ENCODE results near the gene FAM222B.

Gene FAM222B

GRCh38 chr17:28728364-28729200 is 114.0 kb downstream of the FAM222B start, which contains the start of gene NEK8 (continued):
- TF ChIP-seq YY2 (tag by site-specific recombination; IDR thresholded peaks at IDR 0.05): no peak
- TF ChIP-seq EGR2 (tag by site-specific recombination; IDR thresholded peaks at IDR 0.05; ENCODE audit: low read depth): peak; percentile 80
- no peak for TF ChIP-seq HOXA7 (CRISPR knock-in tag; IDR thresholded peaks at IDR 0.05; ENCODE audit: borderline replicate concordance)
- TF ChIP-seq ZNF114 (tag by site-specific recombination; IDR thresholded peaks at IDR 0.05): no peak
- no peak for TF ChIP-seq ZNF174 (tag by site-specific recombination; IDR thresholded peaks at IDR 0.05)
- TF ChIP-seq ZNF23 (tag by site-specific recombination; IDR thresholded peaks at IDR 0.05; ENCODE audit: borderline replicate concordance): no peak
- TF ChIP-seq ZNF704 (tag by site-specific recombination; IDR thresholded peaks at IDR 0.05): no peak
- no peak for TF ChIP-seq ZNF157 (tag by site-specific recombination; IDR thresholded peaks at IDR 0.05)
- no peak for TF ChIP-seq ZNF621 (tag by site-specific recombination; IDR thresholded peaks at IDR 0.05)
- peak; percentile 96 for TF ChIP-seq HIC1 (tag by site-specific recombination; IDR thresholded peaks at IDR 0.05)
- TF ChIP-seq ZNF585B (tag by site-specific recombination; IDR thresholded peaks at IDR 0.05): no peak
- no peak for TF ChIP-seq ZBTB48 (tag by site-specific recombination; IDR thresholded peaks at IDR 0.05)
- no peak for TF ChIP-seq TRIM28 (IDR thresholded peaks at IDR 0.05; ENCODE audit: borderline replicate concordance, low read length)
- TF ChIP-seq ZNF521 (tag by site-specific recombination; IDR thresholded peaks at IDR 0.05): no peak
- no peak for TF ChIP-seq BCL11A (tag by site-specific recombination; IDR thresholded peaks at IDR 0.05; ENCODE audit: low read depth)
- no peak for TF ChIP-seq SETDB1 (IDR thresholded peaks at IDR 0.05; ENCODE audit: insufficient read length, low read length)
- TF ChIP-seq ZNF426 (tag by site-specific recombination; IDR thresholded peaks at IDR 0.05): no peak
- no peak for TF ChIP-seq ZNF274 (IDR thresholded peaks at IDR 0.05; ENCODE audit: low read length)
- no peak for TF ChIP-seq ZNF274 (tag by site-specific recombination; IDR thresholded peaks at IDR 0.05; ENCODE audit: borderline replicate concordance)
- no peak for TF ChIP-seq ZNF571 (tag by site-specific recombination; IDR thresholded peaks at IDR 0.05)
- TF ChIP-seq SP7 (tag by site-specific recombination; IDR thresholded peaks at IDR 0.05): peak; percentile 38; the same call in 1 of the 2 replicates
- no peak for TF ChIP-seq ZNF670 (tag by site-specific recombination; IDR thresholded peaks at IDR 0.05; ENCODE audit: low read depth)
- no peak for TF ChIP-seq ZNF473 (tag by site-specific recombination; IDR thresholded peaks at IDR 0.05)
- TF ChIP-seq ZNF449 (tag by site-specific recombination; IDR thresholded peaks at IDR 0.05): peak; percentile 39; the same call in 1 of the 2 replicates
- TF ChIP-seq KLF10 (tag by site-specific recombination; IDR thresholded peaks at IDR 0.05): peak; percentile 81
- TF ChIP-seq ZNF560 (tag by site-specific recombination; IDR thresholded peaks at IDR 0.05; ENCODE audit: borderline replicate concordance): no peak
- peak; percentile 53; the same call in 1 of the 2 replicates for TF ChIP-seq ZBTB10 (tag by site-specific recombination; IDR thresholded peaks at IDR 0.05)
- no peak for TF ChIP-seq TSHZ1 (tag by site-specific recombination; IDR thresholded peaks at IDR 0.05; ENCODE audit: borderline replicate concordance)
- TF ChIP-seq ZNF600 (tag by site-specific recombination; IDR thresholded peaks at IDR 0.05): peak; percentile 40; the same call in 1 of the 2 replicates

Measured in HEK293 (cell line).